ENCODE results near the gene PCSK4.
"Not testable (repeated sequence)": the region's sequence is repeated elsewhere in the genome, so short reads cannot be mapped to it uniquely, and the experiment has no call there.

Gene PCSK4

GRCh38 chr19:1522061-1522460, 31.9 kb upstream of the PCSK4 start:
- TF ChIP-seq CTCF (IDR thresholded peaks at IDR 0.05; ENCODE audit: low read depth, low read length) = no peak
- in situ Hi-C loops (cut with HindIII; ENCODE audit: low sequenced_read_pairs) = no loop called here
- no peak for DNase-seq (ENCODE audit: low read depth, low spot score)
- H3K4me3 ChIP-seq (ENCODE audit: low read depth, low read length) = no peak overlapping the region

- no peak for TF ChIP-seq CTCF (IDR thresholded peaks at IDR 0.05; ENCODE audit: low read depth, low read length)
- in situ Hi-C loops (cut with HindIII; ENCODE audit: low sequenced_read_pairs) = no loop called here
- no peak for DNase-seq (ENCODE audit: low read depth, low spot score)
- no peak overlapping the region for H3K4me3 ChIP-seq (ENCODE audit: low read depth, low read length)
Measured at GRCh38 chr19:1521636-1522035, 31.5 kb upstream of the PCSK4 start.

GRCh38 chr19:1520203-1520780, 30.1 kb upstream of the PCSK4 start:
- no peak for TF ChIP-seq CTCF (IDR thresholded peaks at IDR 0.05; ENCODE audit: low read depth, low read length)
- no peak for DNase-seq (ENCODE audit: low read depth, low spot score)
- in situ Hi-C loops (cut with HindIII; ENCODE audit: low sequenced_read_pairs) = no loop called here
- H3K4me3 ChIP-seq (ENCODE audit: low read depth, low read length) = no peak overlapping the region

GRCh38 chr19:1519802-1520201, 29.7 kb upstream of the PCSK4 start:
- in situ Hi-C loops (cut with HindIII; ENCODE audit: low sequenced_read_pairs); DNase-seq (ENCODE audit: low read depth, low spot score); H3K4me3 ChIP-seq (ENCODE audit: low read depth, low read length): not testable (repeated sequence)

- in situ Hi-C loops (cut with HindIII; ENCODE audit: low sequenced_read_pairs) = no loop called here
- no peak overlapping the region for H3K4me3 ChIP-seq (ENCODE audit: low read depth, low read length)
- no peak for TF ChIP-seq CTCF (IDR thresholded peaks at IDR 0.05; ENCODE audit: low read depth, low read length)
- no peak for DNase-seq (ENCODE audit: low read depth, low spot score)
Measured at GRCh38 chr19:1518471-1518870, 28.3 kb upstream of the PCSK4 start.

- no peak overlapping the region for H3K4me3 ChIP-seq (ENCODE audit: low read depth, low read length)
- no peak for TF ChIP-seq CTCF (IDR thresholded peaks at IDR 0.05; ENCODE audit: low read depth, low read length)
- DNase-seq (ENCODE audit: low read depth, low spot score) = no peak
- in situ Hi-C loops (cut with HindIII; ENCODE audit: low sequenced_read_pairs) = no loop called here
Measured at GRCh38 chr19:1516395-1516753, 26.2 kb upstream of the PCSK4 start.

- in situ Hi-C loops (cut with HindIII; ENCODE audit: low sequenced_read_pairs) = no loop called here
- no peak overlapping the region for H3K4me3 ChIP-seq (ENCODE audit: low read depth, low read length)
- TF ChIP-seq CTCF (IDR thresholded peaks at IDR 0.05; ENCODE audit: low read depth, low read length) = no peak
- DNase-seq (ENCODE audit: low read depth, low spot score) = no peak
Measured at GRCh38 chr19:1514986-1515721, 25.0 kb upstream of the PCSK4 start.

Measured in astrocyte of the spinal cord (primary cell).